ENCODE data around the gene GPC6.

The GPC6 gene

GRCh38 chr13:94079876-94080275 lies 853.3 kb downstream of the GPC6 start:
- no peak for TF ChIP-seq CTCF (IDR thresholded peaks at IDR 0.05; ENCODE audit: low read depth, low read length)
- no peak overlapping the region for H3K4me3 ChIP-seq (ENCODE audit: low read depth, low read length)

DNA sequence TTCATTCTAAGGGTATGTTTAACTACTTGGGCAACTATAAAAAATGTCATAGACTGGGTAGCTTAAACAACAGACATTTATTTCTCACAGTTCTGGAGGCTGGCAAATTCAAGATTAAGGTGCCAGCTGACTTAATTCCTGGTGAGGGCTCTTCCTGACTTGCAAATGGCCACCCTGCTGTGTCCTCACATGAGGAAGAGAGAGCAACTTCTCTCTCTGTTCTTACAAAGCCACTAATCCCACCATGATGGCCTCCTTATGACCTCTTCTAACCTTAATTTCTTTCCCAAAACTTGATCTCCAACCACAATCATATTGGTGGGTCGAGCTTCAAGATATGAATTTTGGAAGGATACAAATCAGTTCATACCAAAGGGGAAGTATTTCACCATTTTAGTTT lies 853.9 kb downstream of the GPC6 start:
- H3K4me3 ChIP-seq (ENCODE audit: low read depth, low read length) = no peak overlapping the region
- no peak for TF ChIP-seq CTCF (IDR thresholded peaks at IDR 0.05; ENCODE audit: low read depth, low read length)

GRCh38 chr13:94087100-94087499 lies 860.5 kb downstream of the GPC6 start:
- TF ChIP-seq CTCF (IDR thresholded peaks at IDR 0.05; ENCODE audit: low read depth, low read length) = no peak
- H3K4me3 ChIP-seq (ENCODE audit: low read depth, low read length) = no peak overlapping the region

- no peak overlapping the region for H3K4me3 ChIP-seq (ENCODE audit: low read depth, low read length)
- TF ChIP-seq CTCF (IDR thresholded peaks at IDR 0.05; ENCODE audit: low read depth, low read length) = no peak
Observed at GRCh38 chr13:94088742-94089141, 862.1 kb downstream of the GPC6 start.

GRCh38 chr13:94090773-94091480 lies 864.3 kb downstream of the GPC6 start:
- TF ChIP-seq CTCF (IDR thresholded peaks at IDR 0.05; ENCODE audit: low read depth, low read length) = no peak
- H3K4me3 ChIP-seq (ENCODE audit: low read depth, low read length) = no peak overlapping the region

GRCh38 chr13:94093652-94094315 lies 867.2 kb downstream of the GPC6 start:
- no peak overlapping the region for H3K4me3 ChIP-seq (ENCODE audit: low read depth, low read length)
- TF ChIP-seq CTCF (IDR thresholded peaks at IDR 0.05; ENCODE audit: low read depth, low read length) = no peak

DNA sequence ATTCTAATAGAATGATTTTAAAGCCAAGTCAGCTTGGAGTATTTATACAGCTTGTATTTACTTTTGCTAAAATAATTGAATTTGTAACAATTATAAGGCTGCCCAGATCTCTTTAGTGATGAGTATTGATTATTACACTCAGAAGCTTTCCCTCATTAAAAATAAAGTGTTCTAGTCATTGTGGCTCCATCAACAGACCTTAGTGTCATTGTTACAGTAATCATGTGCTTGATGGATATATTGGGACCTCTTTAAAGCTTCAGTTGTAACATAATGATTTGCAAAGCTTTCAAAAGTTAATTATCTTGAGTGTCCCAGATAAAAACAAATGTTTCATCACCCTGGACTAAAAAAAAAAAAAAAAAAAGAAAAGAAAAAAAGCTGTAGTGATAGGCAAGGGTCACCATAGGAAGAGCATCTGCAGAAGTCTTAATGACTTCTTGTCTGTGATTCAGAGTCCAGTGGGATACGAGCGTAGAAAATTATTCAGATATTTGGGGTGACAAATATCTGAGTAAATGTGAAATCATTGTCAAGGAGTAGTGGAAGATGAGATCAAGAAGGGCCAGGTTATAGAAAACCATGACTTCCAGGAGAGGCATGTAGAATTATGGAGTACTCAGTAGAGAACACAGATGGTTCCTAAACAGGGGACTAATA lies 883.2 kb downstream of the GPC6 start:
- no peak overlapping the region for H3K4me3 ChIP-seq (ENCODE audit: low read depth, low read length)
- TF ChIP-seq CTCF (IDR thresholded peaks at IDR 0.05; ENCODE audit: low read depth, low read length) = no peak

Data from WI38 (cell line).